ENCODE data around the gene ITGA8.

ITGA8 gene

GRCh38 chr10:15678851-15679250, 40.9 kb downstream of the ITGA8 start:
- no peak for TF ChIP-seq CTCF (IDR thresholded peaks at IDR 0.05)

GRCh38 chr10:15672469-15672868, 47.3 kb downstream of the ITGA8 start:
- no peak for TF ChIP-seq CTCF (IDR thresholded peaks at IDR 0.05)

- TF ChIP-seq CTCF (IDR thresholded peaks at IDR 0.05), result no peak
These were observed 48.8 kb downstream of the ITGA8 start for GRCh38 chr10:15670880-15671279.

GRCh38 chr10:15661574-15661973, 58.1 kb downstream of the ITGA8 start:
- TF ChIP-seq CTCF (IDR thresholded peaks at IDR 0.05), result no peak

- no peak for TF ChIP-seq CTCF (IDR thresholded peaks at IDR 0.05)
These were observed 58.7 kb downstream of the ITGA8 start for GRCh38 chr10:15660990-15661389.

GRCh38 chr10:15658069-15658702, 61.5 kb downstream of the ITGA8 start:
- TF ChIP-seq CTCF (IDR thresholded peaks at IDR 0.05), result no peak

- TF ChIP-seq CTCF (IDR thresholded peaks at IDR 0.05), result no peak
These were observed 67.0 kb downstream of the ITGA8 start for GRCh38 chr10:15652757-15653156.

- TF ChIP-seq CTCF (IDR thresholded peaks at IDR 0.05), result no peak
These were observed 67.6 kb downstream of the ITGA8 start for GRCh38 chr10:15652117-15652516.
